SU-DHL-6 (cell line): ENCODE measurements around the gene NEUROG3.

Experiments used
- H2AFZ ChIP-seq: fragments of 200-600 bp; sonication (generic); 2 replicates; pipeline ENCODE4 v1.6.1; 2014; ENCODE audit warnings: low read depth, mild to moderate bottlenecking, moderate library complexity, mixed read lengths, antibody characterized with exemption, low read length; ENCODE audit not compliant: severe bottlenecking
- H3F3A ChIP-seq: fragments of 200-600 bp; shearing (Covaris generic); 2 replicates; pipeline ENCODE4 v1.6.0; 2016; ENCODE audit warnings: antibody characterized with exemption, mild to moderate bottlenecking; ENCODE audit not compliant: insufficient read depth
- H3K27ac ChIP-seq: fragments of 200-600 bp; sonication (generic); 2 replicates; pipeline ENCODE4 v1.5.1; 2016; ENCODE audit warnings: low read depth, mild to moderate bottlenecking, low read length, moderate library complexity, mixed read lengths
- H3K27me3 ChIP-seq: fragments of 200-600 bp; sonication (generic), shearing (Covaris generic); 2 replicates; pipeline ENCODE4 v1.6.0; 2014; ENCODE audit warnings: mild to moderate bottlenecking, low read length
- H3K36me3 ChIP-seq: fragments of 200-600 bp; sonication (generic); 2 replicates; pipeline ENCODE4 v1.6.1; 2014; ENCODE audit warnings: mild to moderate bottlenecking, low read length, mixed read lengths
- H3K4me2 ChIP-seq: fragments of 300-600, 200-600 bp; shearing (Covaris generic), sonication (generic); 2 replicates; pipeline ENCODE4 v1.6.0; 2014; ENCODE audit warnings: low read length, low read depth, mild to moderate bottlenecking; ENCODE audit not compliant: poor library complexity, severe bottlenecking
- H3K4me3 ChIP-seq: fragments of 200-600 bp; sonication (generic); 2 replicates; pipeline ENCODE4 v1.5.1; 2014; ENCODE audit warnings: antibody characterized with exemption, low read length, mild to moderate bottlenecking, mixed read lengths; ENCODE audit not compliant: insufficient read depth, poor library complexity, severe bottlenecking
- H3K79me2 ChIP-seq: fragments of 200-600 bp; sonication (generic); 2 replicates; pipeline ENCODE4 v1.6.1; 2014; ENCODE audit warnings: mild to moderate bottlenecking, low read length, moderate library complexity; ENCODE audit not compliant: insufficient read depth
- H3K9ac ChIP-seq: fragments of 200-600 bp; sonication (generic); 2 replicates; pipeline ENCODE4 v1.7.0; 2014; ENCODE audit warnings: mild to moderate bottlenecking, low read length
- H3K9me2 ChIP-seq: fragments of 200-600 bp; sonication (generic); replicated peaks from 2 replicates; pipeline ENCODE4 v1.6.1; 2014; ENCODE audit warnings: low read length; ENCODE audit not compliant: insufficient read depth
- H3K9me3 ChIP-seq: fragments of 200-600 bp; sonication (generic); 2 replicates; pipeline ENCODE4 v1.6.1; 2014; ENCODE audit warnings: low read length, mixed read lengths; ENCODE audit not compliant: insufficient read depth
- H4K20me1 ChIP-seq: fragments of 200-600 bp; sonication (generic); 2 replicates; pipeline ENCODE4 v1.6.1; 2014; ENCODE audit warnings: low read depth, mild to moderate bottlenecking, antibody characterized with exemption, low read length, moderate library complexity, mixed read lengths
- CTCF ChIP-seq: fragments of 200-600 bp; sonication (generic); IDR thresholded peaks from one replicate; pipeline ENCODE4 v1.5.1; 2017; ENCODE audit warnings: antibody characterized with exemption, mild to moderate bottlenecking, low read length, moderate library complexity; ENCODE audit not compliant: insufficient read depth, poor library complexity, severe bottlenecking
- EZH2phosphoT487 ChIP-seq: fragments of 200-600 bp; sonication (generic), shearing (Covaris generic); conservative IDR thresholded peaks from 2 replicates; pipeline ENCODE4 v1.6.1; 2018; ENCODE audit warnings: mild to moderate bottlenecking, antibody characterized with exemption, low read length, moderate library complexity, mixed read lengths

The NEUROG3 gene

DNA sequence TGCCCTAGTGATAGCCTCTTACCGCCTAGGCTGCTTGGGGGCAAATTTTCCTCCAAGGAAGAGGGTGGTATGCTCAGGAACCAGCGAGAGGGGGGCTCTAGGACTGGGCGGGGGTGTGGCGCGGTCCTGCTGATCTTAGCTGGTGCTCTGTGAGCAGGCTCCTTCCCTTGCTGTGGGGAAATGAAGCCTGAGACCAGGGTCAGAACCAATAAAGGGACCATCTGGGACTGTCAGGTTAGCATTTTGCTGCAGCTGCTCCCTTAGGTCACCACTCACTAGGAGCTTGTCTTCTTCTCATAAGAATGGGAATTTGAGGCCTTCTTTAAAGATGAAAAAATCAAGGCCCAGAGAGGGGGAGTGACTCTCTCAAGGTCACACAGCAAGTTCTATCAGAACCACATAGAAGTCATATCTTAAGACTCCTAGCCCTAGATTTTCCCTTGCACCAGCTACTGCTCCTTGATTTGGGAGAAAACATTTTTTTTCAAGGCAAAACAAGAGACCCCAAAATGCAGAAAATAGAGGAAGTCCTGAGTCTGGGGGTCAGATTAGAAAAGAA, 2.0 kb upstream of the NEUROG3 start:
- Histone ChIP-seq H3F3A (no peaks in the 10 kb centered on the region), H3K79me2 (no peaks in the 10 kb centered on the region), H3K27ac (no peak overlapping the region), H2AFZ (no peak overlapping the region), H3K9me2 (no peaks in the 10 kb centered on the region), H3K4me2 (no peak overlapping the region), H3K9ac (no peak overlapping the region), H3K9me3 (no peaks in the 10 kb centered on the region), H3K27me3 (no peaks in the 10 kb centered on the region), H3K36me3 (no peaks in the 10 kb centered on the region), H3K4me3 (no peak overlapping the region), H4K20me1 (no peaks in the 10 kb centered on the region)
- TF ChIP-seq CTCF = no peak
- no peak for TF ChIP-seq EZH2phosphoT487

- Histone ChIP-seq H3K4me2 (no peak overlapping the region), H3K9me3 (no peaks in the 10 kb centered on the region)
These were observed 1.4 kb upstream of the NEUROG3 start for GRCh38 chr10:69574571-69574978.

DNA sequence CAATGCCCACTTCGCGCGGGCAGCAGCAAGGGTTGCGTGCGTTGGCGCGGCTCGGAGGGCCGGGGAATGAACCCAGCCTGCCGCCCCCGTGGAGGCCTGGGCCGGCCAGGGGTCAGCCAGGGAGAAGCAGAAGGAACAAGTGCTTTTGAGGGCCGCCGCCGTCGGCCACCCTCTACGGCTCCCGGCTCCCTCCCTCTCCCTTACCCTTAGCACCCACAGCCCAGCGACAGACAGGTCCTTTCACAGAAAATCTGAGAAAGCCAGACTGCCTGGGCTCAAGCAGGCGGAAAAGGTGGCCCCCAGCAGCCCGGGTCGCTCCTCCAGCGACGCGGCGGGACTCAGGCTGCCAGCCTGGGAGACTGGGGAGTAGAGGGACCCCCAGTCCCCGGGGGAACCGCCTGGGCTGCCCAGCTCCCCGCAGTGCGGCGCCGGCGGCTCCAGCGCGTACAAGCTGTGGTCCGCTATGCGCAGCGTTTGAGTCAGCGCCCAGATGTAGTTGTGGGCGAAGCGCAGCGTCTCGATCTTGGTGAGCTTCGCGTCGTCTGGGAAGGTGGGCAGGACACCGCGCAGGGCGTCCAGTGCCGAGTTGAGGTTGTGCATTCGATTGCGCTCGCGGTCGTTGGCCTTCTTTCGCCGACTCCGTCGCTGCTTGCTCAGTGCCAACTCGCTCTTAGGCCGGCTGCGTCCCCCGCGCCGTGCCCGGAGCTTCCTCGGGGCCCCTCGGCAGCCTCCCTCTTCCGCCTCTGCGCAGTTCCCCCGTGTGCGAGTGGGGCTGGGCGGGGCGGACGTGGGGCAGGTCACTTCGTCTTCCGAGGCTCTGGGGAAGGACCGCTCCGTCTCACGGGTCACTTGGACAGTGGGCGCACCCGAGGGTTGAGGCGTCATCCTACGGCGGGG, 815 bp downstream of the NEUROG3 start:
- no peak overlapping the region for H3K9ac ChIP-seq
- H3K9me3 ChIP-seq = no peaks in the 10 kb centered on the region
- H3K36me3 ChIP-seq = no peaks in the 10 kb centered on the region
- no peaks in the 10 kb centered on the region for H3K79me2 ChIP-seq
- H3K4me2 ChIP-seq = no peak overlapping the region
- H3K9me2 ChIP-seq = no peaks in the 10 kb centered on the region
- no peaks in the 10 kb centered on the region for H4K20me1 ChIP-seq
- no peak overlapping the region for H2AFZ ChIP-seq
- TF ChIP-seq EZH2phosphoT487 (no peak), CTCF (no peak)
- H3F3A ChIP-seq = no peaks in the 10 kb centered on the region
- H3K4me3 ChIP-seq = no peak overlapping the region
- no peak overlapping the region for H3K27ac ChIP-seq
- H3K27me3 ChIP-seq = no peaks in the 10 kb centered on the region

More at GRCh38 chr10:69574571-69574978, 1.4 kb upstream of the NEUROG3 start:
- H3K79me2 ChIP-seq = no peaks in the 10 kb centered on the region
- no peaks in the 10 kb centered on the region for H4K20me1 ChIP-seq
- H3K9ac ChIP-seq = no peak overlapping the region
- no peak overlapping the region for H3K4me3 ChIP-seq
- H3K27me3 ChIP-seq = no peaks in the 10 kb centered on the region
- no peak overlapping the region for H2AFZ ChIP-seq
- no peaks in the 10 kb centered on the region for H3K36me3 ChIP-seq
- no peaks in the 10 kb centered on the region for H3F3A ChIP-seq
- TF ChIP-seq EZH2phosphoT487 (no peak), CTCF (no peak)
- H3K9me2 ChIP-seq = no peaks in the 10 kb centered on the region
- no peak overlapping the region for H3K27ac ChIP-seq
